Measurements from ENCODE around the gene CYP19A1. TPM values are rescaled to one million over a fixed set of nuclear protein-coding genes. Genes with fewer than 3 reads are reported as not detected.

Gene CYP19A1
- total RNA-seq, 1 experiment from 2014 or later = not detected

DNA sequence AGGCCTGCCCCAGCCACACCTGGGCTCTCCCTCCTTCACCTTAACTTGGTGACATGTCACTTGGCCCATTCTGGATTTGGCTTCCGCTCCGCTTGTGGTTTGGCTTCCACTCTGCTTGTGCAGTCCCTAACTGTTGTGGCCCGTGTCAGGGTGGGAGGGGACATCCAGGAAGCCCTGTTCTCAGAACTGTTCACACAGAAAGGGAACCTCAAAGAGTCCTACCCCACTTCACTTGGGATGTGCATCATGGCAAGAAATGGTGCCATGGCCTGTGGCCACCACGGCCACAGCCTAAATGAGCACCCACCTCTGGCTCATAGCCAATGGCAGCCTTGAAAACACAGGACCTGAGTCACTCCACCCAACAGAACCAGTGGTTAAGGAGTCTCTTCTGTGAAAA lies 63.4 kb downstream of the CYP19A1 start:
- no peaks in the 10 kb centered on the region for H3K9me2 ChIP-seq (ENCODE audit: insufficient read depth)
- H3K9ac ChIP-seq (ENCODE audit: low read length) = no peak overlapping the region
- POLR2A ChIA-PET = no interaction called here
- no peaks in the 10 kb centered on the region for H3K36me3 ChIP-seq (ENCODE audit: control insufficient read depth in 1 of 2, insufficient read depth in 2 of 2, low read length in 2 of 2)
- peaks cover 5% of the 10 kb centered on the region; the same call in 1 of the 2 replicates for H3K27me3 ChIP-seq (ENCODE audit: insufficient read depth, low read length)
- no peak overlapping the region for H3K4me2 ChIP-seq (ENCODE audit: low read length)
- TF ChIP-seq ZNF274 (IDR thresholded peaks at IDR 0.05; ENCODE audit: low read depth, low read length) = no peak
- TF ChIP-seq, protein P1, sequence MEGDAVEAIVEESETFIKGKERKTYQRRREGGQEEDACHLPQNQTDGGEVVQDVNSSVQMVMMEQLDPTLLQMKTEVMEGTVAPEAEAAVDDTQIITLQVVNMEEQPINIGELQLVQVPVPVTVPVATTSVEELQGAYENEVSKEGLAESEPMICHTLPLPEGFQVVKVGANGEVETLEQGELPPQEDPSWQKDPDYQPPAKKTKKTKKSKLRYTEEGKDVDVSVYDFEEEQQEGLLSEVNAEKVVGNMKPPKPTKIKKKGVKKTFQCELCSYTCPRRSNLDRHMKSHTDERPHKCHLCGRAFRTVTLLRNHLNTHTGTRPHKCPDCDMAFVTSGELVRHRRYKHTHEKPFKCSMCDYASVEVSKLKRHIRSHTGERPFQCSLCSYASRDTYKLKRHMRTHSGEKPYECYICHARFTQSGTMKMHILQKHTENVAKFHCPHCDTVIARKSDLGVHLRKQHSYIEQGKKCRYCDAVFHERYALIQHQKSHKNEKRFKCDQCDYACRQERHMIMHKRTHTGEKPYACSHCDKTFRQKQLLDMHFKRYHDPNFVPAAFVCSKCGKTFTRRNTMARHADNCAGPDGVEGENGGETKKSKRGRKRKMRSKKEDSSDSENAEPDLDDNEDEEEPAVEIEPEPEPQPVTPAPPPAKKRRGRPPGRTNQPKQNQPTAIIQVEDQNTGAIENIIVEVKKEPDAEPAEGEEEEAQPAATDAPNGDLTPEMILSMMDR (IDR thresholded peaks at IDR 0.05 in 2 of 3, conservative IDR thresholded peaks at IDR 0.05 in 1 of 3; ENCODE audit: borderline replicate concordance in 1 of 3, insufficient read depth in 1 of 3, low read depth in 2 of 3, low read length in 2 of 3) = no peak
- TF ChIP-seq POLR2AphosphoS5 (IDR thresholded peaks at IDR 0.05; ENCODE audit: low read depth, low read length) = no peak
- no peak for TF ChIP-seq CBX3 (IDR thresholded peaks at IDR 0.05; ENCODE audit: low read depth)
- no peak for TF ChIP-seq EZH2 (IDR thresholded peaks at IDR 0.05)
- no peak for TF ChIP-seq POLR2A (IDR thresholded peaks at IDR 0.05; ENCODE audit: borderline replicate concordance, extremely low read depth, insufficient read depth, insufficient read length)
- TF ChIP-seq FOSL1 (IDR thresholded peaks at IDR 0.05; ENCODE audit: low read depth) = no peak
- TF ChIP-seq YY1 (IDR thresholded peaks at IDR 0.05; ENCODE audit: extremely low read depth, insufficient replicate concordance, low read depth, low read length) = no peak
- TF ChIP-seq, protein P2, sequence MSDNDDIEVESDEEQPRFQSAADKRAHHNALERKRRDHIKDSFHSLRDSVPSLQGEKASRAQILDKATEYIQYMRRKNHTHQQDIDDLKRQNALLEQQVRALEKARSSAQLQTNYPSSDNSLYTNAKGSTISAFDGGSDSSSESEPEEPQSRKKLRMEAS (IDR thresholded peaks at IDR 0.05) = no peak
- no peaks in the 10 kb centered on the region; the same call in 1 of the 2 replicates for H4K20me1 ChIP-seq (ENCODE audit: insufficient read depth)
- H3K9me3 ChIP-seq (ENCODE audit: control insufficient read depth in 1 of 2, insufficient read depth in 1 of 2, low read depth in 1 of 2, low read length in 2 of 2) = no peaks in the 10 kb centered on the region
- no peak overlapping the region for H3K4me3 ChIP-seq (replicated peaks in 1 of 2; ENCODE audit: low read depth in 1 of 2, low read length in 2 of 2)
- H3K27ac ChIP-seq (ENCODE audit: low read depth, low read length) = no peak overlapping the region
- no TSS peak for BruUV-seq (replicated peaks)
- RAD21 ChIA-PET (ENCODE audit: low non-redundant PET in 1 of 2, low total read pairs in 2 of 2, uncharacterized antibody in 2 of 2, unreplicated experiment in 2 of 2) = no interaction called here
- CTCF ChIA-PET = no interaction called here
- no peak for ATAC-seq
- no peaks in the 10 kb centered on the region for H3K4me1 ChIP-seq (ENCODE audit: control insufficient read depth in 1 of 2, insufficient read depth in 2 of 2, low read length in 2 of 2)
- no peak overlapping the region for H2AFZ ChIP-seq (ENCODE audit: low read depth, low read length, poor library complexity, severe bottlenecking)
- intact Hi-C loops (cut with micrococcal nuclease) = no loop called here
- H3K79me2 ChIP-seq (ENCODE audit: insufficient read depth, low read length) = no peaks in the 10 kb centered on the region
- DNase-seq (ENCODE audit: low read depth, low spot score) = no peak
